HFF-Myc (cell line): ENCODE measurements around the gene WDR7.

Experiments used
- DNase-seq: peaks from one replicate; pipeline ENCODE4 v3.0.0-alpha.2; 2011; ENCODE audit warnings: low read depth; ENCODE audit errors: extremely low read depth
- H3K4me3 ChIP-seq: replicated peaks from 2 replicates; pipeline ENCODE4 v1.5.1; 2011; ENCODE audit warnings: low read depth, mild to moderate bottlenecking, control low read depth, low read length
- TF ChIP-seq, protein P1 (sequence below): IDR thresholded peaks from 2 replicates; pipeline ENCODE4 v1.5.1; 2012; ENCODE audit warnings: mild to moderate bottlenecking, low read depth, low read length, control low read depth; ENCODE audit errors: missing control alignments

The WDR7 gene

DNA sequence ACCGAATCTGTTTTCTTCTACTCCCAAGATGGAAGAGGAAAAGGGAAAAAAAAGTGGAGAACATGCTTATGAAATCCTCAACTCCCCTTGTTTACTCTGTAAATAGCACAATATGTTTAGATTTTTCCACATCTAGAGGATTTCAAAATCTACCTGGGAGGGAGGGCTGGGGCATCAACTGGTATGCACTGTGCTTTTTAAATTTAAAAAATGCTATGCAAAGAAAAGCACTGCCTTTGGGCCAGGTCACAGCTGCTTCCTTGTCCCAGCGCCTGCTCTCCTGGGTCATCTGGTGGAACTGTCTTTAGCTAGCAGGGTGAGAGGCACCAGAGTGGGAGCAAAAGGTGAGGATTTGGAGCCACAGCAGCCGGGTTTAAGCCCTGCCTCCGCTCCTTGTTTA lies 407.6 kb downstream of the WDR7 start:
- TF ChIP-seq, protein P1, sequence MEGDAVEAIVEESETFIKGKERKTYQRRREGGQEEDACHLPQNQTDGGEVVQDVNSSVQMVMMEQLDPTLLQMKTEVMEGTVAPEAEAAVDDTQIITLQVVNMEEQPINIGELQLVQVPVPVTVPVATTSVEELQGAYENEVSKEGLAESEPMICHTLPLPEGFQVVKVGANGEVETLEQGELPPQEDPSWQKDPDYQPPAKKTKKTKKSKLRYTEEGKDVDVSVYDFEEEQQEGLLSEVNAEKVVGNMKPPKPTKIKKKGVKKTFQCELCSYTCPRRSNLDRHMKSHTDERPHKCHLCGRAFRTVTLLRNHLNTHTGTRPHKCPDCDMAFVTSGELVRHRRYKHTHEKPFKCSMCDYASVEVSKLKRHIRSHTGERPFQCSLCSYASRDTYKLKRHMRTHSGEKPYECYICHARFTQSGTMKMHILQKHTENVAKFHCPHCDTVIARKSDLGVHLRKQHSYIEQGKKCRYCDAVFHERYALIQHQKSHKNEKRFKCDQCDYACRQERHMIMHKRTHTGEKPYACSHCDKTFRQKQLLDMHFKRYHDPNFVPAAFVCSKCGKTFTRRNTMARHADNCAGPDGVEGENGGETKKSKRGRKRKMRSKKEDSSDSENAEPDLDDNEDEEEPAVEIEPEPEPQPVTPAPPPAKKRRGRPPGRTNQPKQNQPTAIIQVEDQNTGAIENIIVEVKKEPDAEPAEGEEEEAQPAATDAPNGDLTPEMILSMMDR: no peak

DNA sequence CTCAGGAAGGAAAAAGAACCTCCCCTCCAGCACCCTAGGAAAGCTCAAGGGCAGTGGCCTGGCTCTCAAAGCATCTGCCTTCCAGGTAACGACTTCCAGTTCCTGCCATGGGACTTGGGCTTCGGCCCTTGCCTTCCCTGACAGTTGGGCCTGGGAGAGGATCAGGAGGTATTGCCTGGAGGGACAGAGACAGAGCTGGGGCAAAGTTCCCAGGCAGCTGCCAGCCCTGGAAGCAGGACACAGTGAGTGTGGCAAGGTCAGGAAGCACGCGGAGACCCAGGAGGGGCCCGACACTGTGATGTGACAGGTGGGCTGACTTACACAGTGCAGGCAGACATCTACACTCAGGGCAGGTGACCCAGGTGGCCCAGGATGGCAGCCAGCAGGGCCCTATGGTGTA lies 408.2 kb downstream of the WDR7 start:
- H3K4me3 ChIP-seq: no peak overlapping the region
- TF ChIP-seq, protein P1: no peak
- no peak for DNase-seq

More for the DNA sequence above, 407.6 kb downstream of the WDR7 start:
- H3K4me3 ChIP-seq: no peak overlapping the region
- no peak for DNase-seq

DNA sequence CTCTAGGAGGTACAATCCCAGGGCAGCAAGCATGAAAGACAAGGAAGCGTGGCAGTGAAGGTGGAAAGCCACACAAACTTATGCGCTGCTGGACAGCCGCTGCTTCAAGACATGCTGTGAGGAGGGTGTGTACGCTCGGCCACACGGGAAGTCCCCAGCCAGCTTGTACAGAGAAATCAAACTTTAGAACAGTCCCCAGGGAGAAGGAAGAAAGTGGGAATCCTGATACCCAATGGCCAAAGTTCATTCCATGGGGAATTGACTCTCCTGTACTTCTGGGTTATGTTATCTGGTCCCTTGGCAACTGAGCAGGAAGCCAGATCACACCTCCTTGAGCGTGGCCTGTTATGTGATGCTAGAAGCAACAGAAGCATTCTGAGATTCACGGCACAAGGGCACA lies 409.7 kb downstream of the WDR7 start:
- H3K4me3 ChIP-seq: no peak overlapping the region
- DNase-seq: no peak
- TF ChIP-seq, protein P1: no peak

DNA sequence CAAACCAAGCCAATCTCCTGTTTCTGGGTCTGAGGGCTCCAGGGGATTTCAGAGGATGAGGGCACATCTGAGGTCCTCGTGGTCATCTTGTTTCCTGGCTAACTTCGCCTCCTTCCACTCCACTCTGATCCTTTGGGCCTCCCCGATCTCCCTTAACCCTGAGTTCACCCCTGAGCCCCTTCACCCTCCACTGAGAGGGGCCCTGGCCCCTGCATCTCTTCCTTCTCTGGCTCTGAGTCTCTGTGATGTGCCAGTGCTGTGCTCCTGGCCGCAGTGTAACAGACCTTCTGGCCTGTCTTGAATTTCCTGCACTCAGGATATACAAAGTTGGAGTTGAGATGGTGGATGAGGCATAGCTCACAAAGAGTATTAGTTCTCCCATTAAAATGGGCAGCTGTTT lies 411.0 kb downstream of the WDR7 start:
- no peak overlapping the region for H3K4me3 ChIP-seq
- DNase-seq: no peak
- TF ChIP-seq, protein P1: no peak

DNA sequence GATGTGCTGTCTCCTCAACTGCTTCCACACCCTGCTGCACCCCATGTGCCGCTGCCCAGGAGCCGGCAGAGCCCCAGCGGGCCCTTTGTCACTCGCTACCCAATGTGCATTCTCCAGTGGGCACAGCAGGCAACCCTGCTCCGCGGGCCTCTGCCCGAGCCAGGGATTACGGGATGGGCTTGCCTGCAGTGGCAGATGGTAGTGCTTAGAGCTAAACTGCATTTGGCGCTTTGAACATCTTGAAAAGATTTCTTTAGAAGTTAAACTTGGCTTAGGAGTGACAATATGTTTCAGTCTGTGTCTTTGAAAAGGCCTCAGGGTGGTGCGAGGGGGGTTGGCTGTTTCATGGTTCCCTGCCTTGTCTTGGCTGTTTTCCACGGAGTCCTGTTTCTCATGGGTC lies 411.7 kb downstream of the WDR7 start:
- TF ChIP-seq, protein P1: no peak

DNA sequence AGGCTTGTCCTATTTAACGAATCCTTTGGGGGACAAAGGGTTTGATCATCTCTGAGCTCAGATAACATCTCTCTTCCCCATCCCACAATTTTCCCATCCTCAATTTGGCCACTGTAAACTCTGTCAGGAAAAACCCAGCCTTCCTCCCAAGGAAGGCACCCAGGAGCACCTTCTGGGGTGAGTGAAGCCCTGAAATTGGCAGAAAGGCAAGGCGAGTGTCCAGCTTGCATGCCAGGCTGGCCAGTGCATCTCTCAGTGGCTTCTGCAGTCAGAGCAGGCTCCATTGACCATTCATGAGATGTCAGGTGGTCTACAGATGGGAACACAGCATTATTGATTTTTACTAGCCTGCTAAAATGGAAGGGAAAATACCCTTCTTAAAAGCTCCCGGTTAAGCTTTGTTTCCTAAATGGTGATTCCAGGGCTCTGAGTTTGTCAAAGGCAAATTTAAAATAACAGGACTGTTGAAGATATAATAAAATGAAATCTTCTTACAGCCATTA lies 412.5 kb downstream of the WDR7 start:
- TF ChIP-seq, protein P1: no peak
- DNase-seq: no peak
- no peak overlapping the region for H3K4me3 ChIP-seq

More for the DNA sequence above, 411.7 kb downstream of the WDR7 start:
- no peak overlapping the region for H3K4me3 ChIP-seq
- DNase-seq: no peak
